ENCODE results near the gene KIF16B.

GRCh38 chr20:16486532-16486931, 86.7 kb downstream of the KIF16B start:
- no peak for TF ChIP-seq ZBTB33 (IDR thresholded peaks at IDR 0.05)
- TF ChIP-seq CTCF (IDR thresholded peaks at IDR 0.05; ENCODE audit: low read depth, low read length, missing input control), result no peak
- no peak for TF ChIP-seq SP1 (IDR thresholded peaks at IDR 0.05)
- TF ChIP-seq JUND (IDR thresholded peaks at IDR 0.05), result no peak
- TF ChIP-seq TAF1 (conservative IDR thresholded peaks at IDR 0.05), result no peak
- TF ChIP-seq GABPA (IDR thresholded peaks at IDR 0.05 in 1 of 2, conservative IDR thresholded peaks at IDR 0.05 in 1 of 2), result no peak
- no peak for TF ChIP-seq ATF3 (IDR thresholded peaks at IDR 0.05)
- TF ChIP-seq REST (IDR thresholded peaks at IDR 0.05), result no peak
- TF ChIP-seq HNF4A (conservative IDR thresholded peaks at IDR 0.05), result no peak
- no peak for TF ChIP-seq RXRA (IDR thresholded peaks at IDR 0.05)
- TF ChIP-seq EGR1 (IDR thresholded peaks at IDR 0.05; ENCODE audit: low read depth in 2 of 2), result no peak

Data from liver (tissue), 3 donors.